CD4-positive, CD25-positive, alpha-beta regulatory T cell (primary cell): Measurements from ENCODE around the gene HEATR5A. TPM values are rescaled to one million over a fixed set of nuclear protein-coding genes. Genes with fewer than 3 reads are reported as not detected.

Experiments used
- ATAC-seq, 2 donors: fragments of 150-1000 bp; cut with Tn5 transposase; one replicate each; pipeline ENCODE4 v1.10.0; 2021; ENCODE audit warnings: low read depth in 2 of 2, moderate number of reproducible peaks in 2 of 2, moderate library complexity in 1 of 2
- DNase-seq, 3 donors: peaks; one replicate each; pipeline versions ENCODE4 v3.0.0 to v3.0.0-alpha.2; 2012 to 2022; ENCODE audit warnings: mixed read lengths in 1 of 3
- H3K27ac ChIP-seq: one replicate; pipeline ENCODE4 v1.7.0; 2013; ENCODE audit warnings: mild to moderate bottlenecking, low read length; ENCODE audit not compliant: insufficient read depth, poor library complexity, severe bottlenecking
- H3K27me3 ChIP-seq: one replicate; pipeline ENCODE4 v1.7.0; 2013; ENCODE audit warnings: low read length; ENCODE audit not compliant: control insufficient read depth, insufficient read depth
- H3K36me3 ChIP-seq: one replicate; pipeline ENCODE4 v1.7.0; 2013; ENCODE audit warnings: mild to moderate bottlenecking, low read length, moderate library complexity; ENCODE audit not compliant: control insufficient read depth, insufficient read depth
- H3K4me1 ChIP-seq: 2 replicates; pipeline ENCODE4 v1.7.0; 2013; ENCODE audit warnings: mild to moderate bottlenecking, low read length; ENCODE audit not compliant: insufficient read depth, control insufficient read depth, poor library complexity, severe bottlenecking
- H3K4me3 ChIP-seq: one replicate; pipeline ENCODE4 v1.7.0; 2013; ENCODE audit warnings: low read depth, mild to moderate bottlenecking, low read length, moderate library complexity
- H3K9me3 ChIP-seq, 2 experiments: 1 replicate in 1 of 2; 2 replicates in 1 of 2; pipeline ENCODE4 v1.7.0; 2013; ENCODE audit warnings: low read length in 2 of 2, mild to moderate bottlenecking in 1 of 2, moderate library complexity in 1 of 2; ENCODE audit not compliant: control insufficient read depth in 2 of 2
- H3K27ac Mint-ChIP-seq, 3 donors: one replicate each; pipeline ENCODE4 v1.8.0; 2020 to 2022; ENCODE audit warnings: mild to moderate bottlenecking in 3 of 3, mixed read lengths in 3 of 3, moderate library complexity in 2 of 3
- H3K27me3 Mint-ChIP-seq: one replicate; pipeline ENCODE4 v1.8.0; 2022; ENCODE audit warnings: mild to moderate bottlenecking, mixed read lengths
- H3K36me3 Mint-ChIP-seq: one replicate; pipeline ENCODE4 v1.8.0; 2020; ENCODE audit warnings: mixed read lengths
- H3K4me1 Mint-ChIP-seq, 4 donors: one replicate each; pipeline ENCODE4 v1.8.0; 2020 to 2022; ENCODE audit warnings: mixed read lengths in 4 of 4, mild to moderate bottlenecking in 1 of 4
- H3K4me3 Mint-ChIP-seq, 4 donors: one replicate each; pipeline ENCODE4 v1.8.0; 2020 to 2022; ENCODE audit warnings: mild to moderate bottlenecking in 4 of 4, mixed read lengths in 4 of 4, moderate library complexity in 3 of 4
- H3K9me3 Mint-ChIP-seq, 7 donors: one replicate each; pipeline ENCODE4 v1.8.0; 2020 to 2022; ENCODE audit warnings: mixed read lengths in 7 of 7, mild to moderate bottlenecking in 3 of 7, moderate library complexity in 2 of 7
- polyA plus RNA-seq, 4 donors: library from polyadenylated mRNA; unstranded; fragments of 300-500 nt; fragmentation: Illumina TruSeq; gene quantifications; one replicate each; pipeline ENCODE4 v1.2.3, GENCODE V29; 2021
- total RNA-seq: library from RNA; stranded (reverse); gene quantifications from one replicate; pipeline ENCODE4 v1.2.3, GENCODE V29; 2022

HEATR5A gene
- total and polyA plus RNA-seq, 5 donors from 2014 or later, result 4.2 to 11.4 (median 6.1) TPM

- DNase-seq (peak in 2 of 3 donors; percentile 23 to 49), ATAC-seq (peak in 1 of 2 donors; percentile 34)
- Mint-ChIP-seq H3K27me3 (no peaks in the 10 kb centered on the region), H3K36me3 (peaks cover 31% of the 10 kb centered on the region), H3K4me3 (no peak overlapping the region), H3K27ac (no peak overlapping the region), H3K4me1 (peaks cover 9 to 15% (median 13%) of the 10 kb centered on the region in 4 donors), H3K9me3 (peaks cover 0 to 1% (median 0%) of the 10 kb centered on the region in 7 donors)
- no peaks in the 10 kb centered on the region for H3K4me1 ChIP-seq
- no peak overlapping the region for H3K4me3 ChIP-seq
- peaks cover 21% of the 10 kb centered on the region for H3K36me3 ChIP-seq
- no peaks in the 10 kb centered on the region for H3K9me3 ChIP-seq
- no peaks in the 10 kb centered on the region for H3K27me3 ChIP-seq
- no peak overlapping the region for H3K27ac ChIP-seq
Measured at GRCh38 chr14:31449971-31450610, 29.7 kb upstream of the HEATR5A start.

- Mint-ChIP-seq H3K36me3 (peaks cover 33% of the 10 kb centered on the region), H3K27me3 (no peaks in the 10 kb centered on the region), H3K4me1 (peaks cover 5 to 12% (median 8%) of the 10 kb centered on the region in 4 donors), H3K4me3 (no peak overlapping the region), H3K9me3 (peaks cover 0 to under 1% (median 0%) of the 10 kb centered on the region in 7 donors), H3K27ac (no peak overlapping the region)
- no peaks in the 10 kb centered on the region for H3K4me1 ChIP-seq
- H3K27me3 ChIP-seq, result no peaks in the 10 kb centered on the region
- H3K36me3 ChIP-seq, result peaks cover 21% of the 10 kb centered on the region
- DNase-seq (no peak), ATAC-seq (no peak)
- no peak overlapping the region for H3K27ac ChIP-seq
- H3K9me3 ChIP-seq, result no peaks in the 10 kb centered on the region
- no peak overlapping the region for H3K4me3 ChIP-seq
Measured at GRCh38 chr14:31449136-31449535, 28.8 kb upstream of the HEATR5A start.

GRCh38 chr14:31445703-31446102 lies 25.4 kb upstream of the HEATR5A start:
- Histone ChIP-seq H3K9me3 (no peaks in the 10 kb centered on the region), H3K27ac (no peak overlapping the region), H3K4me1 (no peaks in the 10 kb centered on the region), H3K4me3 (no peak overlapping the region), H3K27me3 (no peaks in the 10 kb centered on the region), H3K36me3 (peaks cover 8% of the 10 kb centered on the region)
- H3K4me3 Mint-ChIP-seq, result no peak overlapping the region
- H3K27ac Mint-ChIP-seq, result no peak overlapping the region
- H3K9me3 Mint-ChIP-seq, result peaks cover 0 to 2% (median 0%) of the 10 kb centered on the region in 7 donors
- DNase-seq, result no peak
- H3K4me1 Mint-ChIP-seq, result peaks cover 0 to 7% (median 3%) of the 10 kb centered on the region in 4 donors
- H3K36me3 Mint-ChIP-seq, result peaks cover 23% of the 10 kb centered on the region
- ATAC-seq, result no peak
- H3K27me3 Mint-ChIP-seq, result no peaks in the 10 kb centered on the region

GRCh38 chr14:31442284-31442683 lies 21.9 kb upstream of the HEATR5A start:
- no peak for DNase-seq

GRCh38 chr14:31441273-31442111 lies 21.1 kb upstream of the HEATR5A start:
- H3K9me3 ChIP-seq, result no peaks in the 10 kb centered on the region
- peaks cover 17% of the 10 kb centered on the region for H3K36me3 Mint-ChIP-seq
- H3K4me3 Mint-ChIP-seq, result no peak overlapping the region

More at GRCh38 chr14:31442284-31442683, 21.9 kb upstream of the HEATR5A start:
- Histone ChIP-seq H3K36me3 (peaks cover 4% of the 10 kb centered on the region), H3K4me3 (no peak overlapping the region), H3K9me3 (no peaks in the 10 kb centered on the region), H3K4me1 (no peaks in the 10 kb centered on the region), H3K27ac (no peak overlapping the region), H3K27me3 (no peaks in the 10 kb centered on the region)
- no peaks in the 10 kb centered on the region for H3K27me3 Mint-ChIP-seq
- peaks cover 0 to 7% (median 0%) of the 10 kb centered on the region in 4 donors for H3K4me1 Mint-ChIP-seq
- no peak overlapping the region for H3K27ac Mint-ChIP-seq
- peaks cover 0 to 2% (median 0%) of the 10 kb centered on the region in 7 donors for H3K9me3 Mint-ChIP-seq
- H3K36me3 Mint-ChIP-seq, result peaks cover 17% of the 10 kb centered on the region
- no peak for ATAC-seq
- no peak overlapping the region for H3K4me3 Mint-ChIP-seq

GRCh38 chr14:31440280-31440679 lies 19.9 kb upstream of the HEATR5A start:
- Histone ChIP-seq H3K9me3 (no peaks in the 10 kb centered on the region), H3K4me1 (no peaks in the 10 kb centered on the region), H3K36me3 (no peaks in the 10 kb centered on the region), H3K27me3 (no peaks in the 10 kb centered on the region), H3K4me3 (no peak overlapping the region), H3K27ac (no peak overlapping the region)
- no peak overlapping the region for H3K27ac Mint-ChIP-seq
- peaks cover 10% of the 10 kb centered on the region for H3K36me3 Mint-ChIP-seq
- H3K9me3 Mint-ChIP-seq, result peaks cover 0 to 2% (median 0%) of the 10 kb centered on the region in 7 donors
- DNase-seq, result no peak
- no peak for ATAC-seq
- H3K27me3 Mint-ChIP-seq, result no peaks in the 10 kb centered on the region
- no peak overlapping the region for H3K4me3 Mint-ChIP-seq
- peaks cover 0 to 1% (median 0%) of the 10 kb centered on the region in 4 donors for H3K4me1 Mint-ChIP-seq

More at GRCh38 chr14:31441273-31442111, 21.1 kb upstream of the HEATR5A start:
- peaks cover 4% of the 10 kb centered on the region for H3K36me3 ChIP-seq
- Mint-ChIP-seq H3K27me3 (no peaks in the 10 kb centered on the region), H3K9me3 (peaks cover 0 to 2% (median 0%) of the 10 kb centered on the region in 7 donors), H3K4me1 (peaks cover 0 to 7% (median 0%) of the 10 kb centered on the region in 4 donors), H3K27ac (no peak overlapping the region)
- DNase-seq (no peak), ATAC-seq (no peak)
- no peak overlapping the region for H3K27ac ChIP-seq
- no peaks in the 10 kb centered on the region for H3K4me1 ChIP-seq
- no peaks in the 10 kb centered on the region for H3K27me3 ChIP-seq
- H3K4me3 ChIP-seq, result no peak overlapping the region

- no peak overlapping the region for H3K27ac ChIP-seq
- H3K9me3 Mint-ChIP-seq, result peaks cover 0 to 2% (median 0%) of the 10 kb centered on the region in 7 donors
- H3K9me3 ChIP-seq, result no peaks in the 10 kb centered on the region
- H3K36me3 ChIP-seq, result no peaks in the 10 kb centered on the region
- DNase-seq (no peak), ATAC-seq (no peak)
- no peak overlapping the region for H3K4me3 Mint-ChIP-seq
- H3K4me1 Mint-ChIP-seq, result peaks cover 0 to 2% (median under 1%) of the 10 kb centered on the region in 4 donors
- no peaks in the 10 kb centered on the region for H3K27me3 Mint-ChIP-seq
- H3K27ac Mint-ChIP-seq, result no peak overlapping the region
- no peaks in the 10 kb centered on the region for H3K4me1 ChIP-seq
- no peaks in the 10 kb centered on the region for H3K27me3 ChIP-seq
- no peak overlapping the region for H3K4me3 ChIP-seq
- peaks cover 10% of the 10 kb centered on the region for H3K36me3 Mint-ChIP-seq
Measured at GRCh38 chr14:31439561-31439960, 19.2 kb upstream of the HEATR5A start.
